Ishikawa (cell line): ENCODE measurements around the gene CALN1.

ENCODE experiments used
- CEBPB ChIP-seq: IDR thresholded peaks from 2 replicates; pipeline ENCODE4 v1.6.1; 2012
- CREB1 ChIP-seq: IDR thresholded peaks from 2 replicates; pipeline ENCODE4 v1.6.1; 2012; ENCODE audit warnings: low read depth
- EGR1 ChIP-seq: IDR thresholded peaks from 2 replicates; pipeline ENCODE4 v1.6.1; 2012
- EP300 ChIP-seq: IDR thresholded peaks from 2 replicates; pipeline ENCODE4 v1.6.1; 2012; ENCODE audit warnings: borderline replicate concordance
- FOXM1 ChIP-seq: IDR thresholded peaks from 2 replicates; pipeline ENCODE4 v1.6.1; 2012; ENCODE audit warnings: low read depth, borderline replicate concordance
- MAX ChIP-seq: IDR thresholded peaks from 2 replicates; pipeline ENCODE4 v1.6.1; 2012
- NFIC ChIP-seq: IDR thresholded peaks from 2 replicates; pipeline ENCODE4 v1.6.1; 2012
- RAD21 ChIP-seq: IDR thresholded peaks from 2 replicates; pipeline ENCODE4 v1.6.1; 2012; ENCODE audit warnings: low read depth
- REST ChIP-seq: IDR thresholded peaks from 2 replicates; pipeline ENCODE4 v1.6.1; 2012; ENCODE audit warnings: low read depth, mild to moderate bottlenecking
- TAF1 ChIP-seq: IDR thresholded peaks from 2 replicates; pipeline ENCODE4 v1.6.1; 2012; ENCODE audit warnings: low read depth, mild to moderate bottlenecking
- TCF12 ChIP-seq: IDR thresholded peaks from 2 replicates; pipeline ENCODE4 v1.6.1; 2012; ENCODE audit warnings: low read depth
- TEAD4 ChIP-seq: IDR thresholded peaks from 2 replicates; pipeline ENCODE4 v1.6.1; 2012
- USF1 ChIP-seq: IDR thresholded peaks from 2 replicates; pipeline ENCODE4 v1.6.1; 2012
- YY1 ChIP-seq: IDR thresholded peaks from 2 replicates; pipeline ENCODE4 v1.6.1; 2012; ENCODE audit warnings: low read depth
- ZBTB7A ChIP-seq: IDR thresholded peaks from 2 replicates; pipeline ENCODE4 v1.6.1; 2012; ENCODE audit warnings: low read depth

The CALN1 gene

GRCh38 chr7:72404743-72405142 lies 7.4 kb downstream of the CALN1 start:
- TF ChIP-seq NFIC = no peak
- no peak for TF ChIP-seq ZBTB7A
- no peak for TF ChIP-seq USF1
- no peak for TF ChIP-seq RAD21
- TF ChIP-seq EGR1 = no peak
- no peak for TF ChIP-seq EP300
- TF ChIP-seq REST = no peak

- no peak for TF ChIP-seq MAX
- no peak for TF ChIP-seq ZBTB7A
- TF ChIP-seq EP300 = no peak
- no peak for TF ChIP-seq CEBPB
- TF ChIP-seq USF1 = no peak
- TF ChIP-seq TAF1 = no peak
- TF ChIP-seq FOXM1 = no peak
- no peak for TF ChIP-seq EGR1
- TF ChIP-seq NFIC = no peak
- TF ChIP-seq TCF12 = no peak
- no peak for TF ChIP-seq CREB1
- no peak for TF ChIP-seq TEAD4
Measured at GRCh38 chr7:72403458-72404076, 8.6 kb downstream of the CALN1 start.

- no peak for TF ChIP-seq EP300
- no peak for TF ChIP-seq REST
- TF ChIP-seq TEAD4 = no peak
- no peak for TF ChIP-seq CEBPB
- TF ChIP-seq MAX = no peak
- TF ChIP-seq RAD21 = no peak
- TF ChIP-seq ZBTB7A = no peak
- no peak for TF ChIP-seq NFIC
- no peak for TF ChIP-seq EGR1
- TF ChIP-seq FOXM1 = no peak
Measured at GRCh38 chr7:72394016-72394415, 18.1 kb downstream of the CALN1 start.

- TF ChIP-seq MAX (no peak), TCF12 (no peak), EGR1 (no peak), RAD21 (no peak), TAF1 (no peak), YY1 (no peak), CREB1 (no peak), FOXM1 (no peak), NFIC (no peak), REST (no peak), ZBTB7A (no peak), EP300 (no peak), USF1 (no peak), CEBPB (no peak), TEAD4 (no peak)
Measured at GRCh38 chr7:72391821-72392377, 20.2 kb downstream of the CALN1 start.
